Measurements from ENCODE around the gene DBX2.

DNA sequence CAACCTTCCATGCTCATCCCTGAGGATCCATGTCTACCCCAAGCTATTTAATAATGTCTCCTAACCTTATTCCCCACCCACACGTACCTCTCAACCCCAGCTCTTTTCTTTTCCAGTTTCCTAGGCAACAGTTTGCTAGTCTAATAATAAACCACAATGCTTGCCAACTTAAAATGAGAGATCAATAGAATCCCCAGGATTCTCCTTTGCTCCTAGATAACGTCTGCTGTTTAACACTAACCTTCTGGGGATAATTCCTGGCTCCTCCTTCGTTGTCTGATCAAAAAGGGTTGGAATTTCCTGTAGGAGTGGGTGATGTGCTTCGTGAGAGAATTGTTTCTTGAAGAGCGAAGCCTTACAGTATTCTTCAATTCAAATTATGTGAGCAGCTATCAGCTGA, 42.2 kb upstream of the DBX2 start:
- TF ChIP-seq, protein P1, sequence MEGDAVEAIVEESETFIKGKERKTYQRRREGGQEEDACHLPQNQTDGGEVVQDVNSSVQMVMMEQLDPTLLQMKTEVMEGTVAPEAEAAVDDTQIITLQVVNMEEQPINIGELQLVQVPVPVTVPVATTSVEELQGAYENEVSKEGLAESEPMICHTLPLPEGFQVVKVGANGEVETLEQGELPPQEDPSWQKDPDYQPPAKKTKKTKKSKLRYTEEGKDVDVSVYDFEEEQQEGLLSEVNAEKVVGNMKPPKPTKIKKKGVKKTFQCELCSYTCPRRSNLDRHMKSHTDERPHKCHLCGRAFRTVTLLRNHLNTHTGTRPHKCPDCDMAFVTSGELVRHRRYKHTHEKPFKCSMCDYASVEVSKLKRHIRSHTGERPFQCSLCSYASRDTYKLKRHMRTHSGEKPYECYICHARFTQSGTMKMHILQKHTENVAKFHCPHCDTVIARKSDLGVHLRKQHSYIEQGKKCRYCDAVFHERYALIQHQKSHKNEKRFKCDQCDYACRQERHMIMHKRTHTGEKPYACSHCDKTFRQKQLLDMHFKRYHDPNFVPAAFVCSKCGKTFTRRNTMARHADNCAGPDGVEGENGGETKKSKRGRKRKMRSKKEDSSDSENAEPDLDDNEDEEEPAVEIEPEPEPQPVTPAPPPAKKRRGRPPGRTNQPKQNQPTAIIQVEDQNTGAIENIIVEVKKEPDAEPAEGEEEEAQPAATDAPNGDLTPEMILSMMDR (IDR thresholded peaks at IDR 0.05 in 4 of 5, conservative IDR thresholded peaks at IDR 0.05 in 1 of 5), result no peak
- no peak for TF ChIP-seq POLR2A (IDR thresholded peaks at IDR 0.05)
